K562 treated with DMSO at 1 percent for 24 hours (cell line): ENCODE results near the gene BSN. TPM values are rescaled to one million over a fixed set of nuclear protein-coding genes. Genes with fewer than 3 reads are reported as not detected.

ENCODE experiments used
- total RNA-seq: library from RNA; unstranded; fragments of 300-600 nt; gene quantifications from 2 replicates; pipeline ENCODE4 v1.2.3, GENCODE V29; 2022; ENCODE audit warnings: low read depth; ENCODE audit not compliant: insufficient read depth

Gene BSN
- 0.15 and 0.22 TPM in 2 replicates for total RNA-seq

DNA sequence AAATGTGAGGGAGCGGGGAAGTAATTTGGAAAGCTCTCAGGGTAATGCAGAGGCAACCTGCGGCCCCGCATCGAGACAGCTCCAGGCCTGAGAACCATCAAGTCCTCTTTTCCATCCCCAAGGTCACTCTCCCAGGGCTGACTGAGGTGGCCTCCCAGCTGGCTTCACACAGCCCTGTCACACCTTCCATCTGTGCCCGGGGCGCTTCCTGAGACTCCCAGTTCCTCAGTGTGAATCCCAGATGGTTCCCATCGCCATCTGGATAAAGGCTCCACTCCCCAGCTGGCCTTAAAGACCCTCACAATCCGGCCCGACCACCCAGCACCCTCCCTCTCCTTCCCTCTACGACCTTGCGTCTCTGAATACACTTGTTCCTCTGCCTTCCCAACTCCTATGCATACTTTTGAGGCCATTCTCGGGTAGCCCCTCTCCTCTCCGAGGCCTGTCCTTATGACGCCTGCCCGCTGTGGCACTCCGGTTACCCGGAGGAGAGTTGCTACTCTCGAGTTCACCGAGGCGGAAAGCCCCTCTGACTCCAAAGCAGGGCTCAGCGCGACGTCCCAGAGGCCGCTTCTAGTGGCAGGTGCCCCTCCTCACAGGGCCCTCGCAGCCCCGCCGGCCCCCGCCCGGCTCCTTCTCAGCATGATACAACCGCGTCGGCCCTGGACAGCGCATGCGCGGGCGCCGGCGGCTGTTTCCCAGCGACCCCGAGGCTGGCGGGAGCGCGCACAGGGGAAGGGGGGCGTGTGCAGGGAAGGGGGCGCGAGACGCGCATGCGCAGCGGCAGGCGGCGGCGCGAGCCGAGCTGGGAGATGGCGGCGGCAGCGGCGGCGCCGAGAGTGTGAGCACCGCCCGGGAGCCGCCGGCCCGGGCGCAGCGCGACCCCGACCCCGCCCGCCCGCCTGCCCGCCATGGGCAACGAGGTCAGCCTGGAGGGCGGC is at the start of gene BSN:
BSN (plus strand) TSS at position 786 of the 941 bp plus-strand sequence; CDS start at position 912, 126 bp downstream.

DNA sequence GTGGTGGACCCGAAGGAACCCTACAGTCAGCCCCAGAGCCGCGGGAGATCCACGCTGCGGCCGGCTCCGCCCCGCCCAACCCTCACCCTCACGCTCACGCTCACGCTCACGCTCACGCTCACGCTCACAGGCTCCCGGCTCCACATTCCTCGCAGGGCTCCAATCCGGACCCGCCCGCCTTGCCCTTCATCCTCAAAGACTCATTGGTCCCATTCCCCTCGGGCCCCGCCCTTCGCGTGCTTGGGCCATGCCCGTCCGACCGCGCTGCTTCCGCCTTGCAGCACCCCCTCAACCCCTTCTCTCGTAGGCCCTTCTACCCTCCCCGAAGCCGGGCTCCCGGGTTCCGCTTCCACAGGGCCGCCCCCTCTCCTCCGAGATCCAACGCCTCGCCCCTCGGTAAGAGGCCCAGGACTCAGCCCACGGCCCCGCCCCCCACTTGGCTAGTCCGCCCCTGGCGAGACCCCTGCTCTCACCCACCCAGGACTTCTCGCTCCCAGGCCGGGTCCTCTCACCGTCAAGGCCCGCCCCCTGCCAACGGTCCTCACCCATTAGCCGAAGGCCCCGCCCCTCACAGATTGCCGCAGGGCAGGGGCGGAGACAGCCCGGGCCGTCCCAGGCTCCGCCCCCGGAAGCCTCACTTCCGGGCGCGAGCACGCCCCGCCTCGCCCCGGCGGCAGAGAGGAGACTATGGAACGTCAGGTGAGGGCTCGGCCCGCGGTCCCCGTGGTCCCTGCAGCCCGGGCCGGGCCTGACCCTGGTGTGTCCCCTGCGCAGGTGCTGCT is 119.6 kb downstream of the BSN start, which contains the start of gene APEH:
APEH (plus strand) TSS at position 637 of the 782 bp plus-strand sequence; CDS start at position 688, 51 bp downstream.

DNA sequence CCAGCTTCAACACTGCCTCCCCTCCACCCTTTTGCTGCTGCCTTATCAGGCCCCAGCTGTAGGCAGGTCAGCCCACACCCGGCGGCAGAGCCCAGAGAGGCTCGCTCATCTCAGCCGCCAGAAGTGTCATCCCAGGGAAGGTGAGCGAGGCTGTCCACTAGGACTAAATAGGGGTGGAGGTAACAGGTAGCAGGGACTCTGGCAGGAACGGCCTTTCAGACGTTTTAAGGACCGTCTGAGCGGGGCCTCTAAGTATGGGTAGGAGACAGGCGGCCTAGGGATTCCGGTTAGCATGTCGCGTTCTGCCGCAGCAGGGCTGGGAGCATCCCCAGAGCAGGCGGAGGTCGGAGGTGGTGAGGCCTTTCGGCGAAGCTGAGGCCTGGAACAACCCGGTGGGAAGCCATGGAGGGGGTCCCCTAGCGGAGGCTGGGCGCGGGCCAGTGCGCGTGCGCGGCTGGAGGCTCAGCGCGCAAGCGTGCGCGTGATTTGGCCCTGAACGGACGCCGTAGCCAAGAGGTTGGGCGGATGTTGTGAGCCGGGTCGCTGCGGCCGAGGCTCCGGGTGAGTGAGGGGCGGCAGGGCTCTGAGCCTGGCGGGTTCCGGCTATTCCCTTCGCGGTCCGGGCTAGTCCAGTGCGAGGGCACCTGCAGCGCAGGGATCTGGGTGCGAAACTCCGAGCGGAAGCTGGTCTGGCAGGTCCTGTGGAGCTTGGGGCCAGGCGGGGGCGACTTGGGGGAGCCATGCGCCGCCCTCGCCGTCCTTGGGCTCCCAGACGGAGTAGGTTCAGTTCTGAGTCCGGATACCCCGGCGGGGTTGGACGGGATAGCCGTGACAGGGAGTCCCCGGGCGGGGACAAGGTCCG is 135.0 kb downstream of the BSN start, which contains the start of the genes MST1 and RNF123:
MST1 (minus strand) TSS at position 429 of the 862 bp plus-strand sequence. CDS start 783 bp downstream, outside the sequence.
RNF123 (plus strand) TSS at position 512 of the 862 bp plus-strand sequence. CDS start 1,609 bp downstream, outside the sequence.

DNA sequence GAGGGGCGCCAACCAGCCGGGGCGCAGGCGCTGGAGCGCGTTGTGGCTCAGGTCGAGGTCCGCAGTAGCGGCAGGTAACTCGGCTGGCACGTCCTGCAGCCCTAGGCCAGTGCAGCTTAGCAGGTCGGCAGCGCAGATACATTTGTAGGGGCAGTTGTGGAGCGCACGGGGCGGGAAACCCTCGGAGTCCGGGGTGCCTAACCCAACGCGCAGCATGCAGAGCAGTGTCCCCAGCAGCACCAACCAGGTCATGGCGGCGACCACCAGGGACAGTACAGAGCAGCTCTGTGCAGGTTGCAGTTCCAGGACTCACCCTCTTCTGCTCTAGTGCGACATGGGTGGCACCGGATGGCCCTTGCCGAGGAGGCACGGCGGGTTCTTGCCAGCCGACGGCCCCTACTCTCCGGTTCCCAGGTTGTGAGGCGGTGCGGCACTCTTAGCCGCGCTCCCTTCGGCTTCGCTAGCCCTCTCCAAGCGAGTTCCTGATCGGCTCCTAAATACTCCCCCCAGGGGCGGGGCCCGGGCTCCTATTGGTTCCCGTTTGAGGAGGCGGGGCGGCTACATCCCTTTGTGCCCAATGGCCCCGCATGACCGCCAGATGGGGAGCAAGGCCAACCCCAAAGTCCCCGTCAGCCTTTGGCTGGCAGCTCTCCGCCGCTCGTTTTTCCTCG is 165.1 kb downstream of the BSN start, which contains the start of gene AMIGO3:
AMIGO3 (minus strand) TSS at position 471 of the 671 bp plus-strand sequence; CDS start at position 252, 219 bp downstream.

Other genes with a start within 250 kb of the BSN start
- gene USP4, start 214.4 kb upstream of the BSN start, total RNA-seq: 14.1 and 14.5 TPM in 2 replicates
- gene GPX1, start 196.1 kb upstream of the BSN start, total RNA-seq: not detected in 2 replicates
- 210 and 212 TPM in 2 replicates for gene RHOA, start 142.5 kb upstream of the BSN start, total RNA-seq
- gene TCTA, start 142.1 kb upstream of the BSN start, total RNA-seq: 13.1 and 15.0 TPM in 2 replicates
- gene AMT, start 132.0 kb upstream of the BSN start, total RNA-seq: 2.1 and 2.5 TPM in 2 replicates
- 6.8 and 7.0 TPM in 2 replicates for gene NICN1, start 125.2 kb upstream of the BSN start, total RNA-seq
- 12.3 and 13.2 TPM in 2 replicates for gene DAG1, start 84.2 kb upstream of the BSN start, total RNA-seq
- gene APEH, start 119.9 kb downstream of the BSN start, total RNA-seq: 158 and 162 TPM in 2 replicates
- 1.8 and 3.8 TPM in 2 replicates for gene MST1, start 135.0 kb downstream of the BSN start, total RNA-seq
- 40.0 and 41.8 TPM in 2 replicates for gene RNF123, start 135.1 kb downstream of the BSN start, total RNA-seq
- gene AMIGO3, start 165.2 kb downstream of the BSN start, total RNA-seq: 5.7 and 8.4 TPM in 2 replicates
- 18.7 and 20.7 TPM in 2 replicates for gene GMPPB, start 169.5 kb downstream of the BSN start, total RNA-seq
- gene IP6K1, start 232.1 kb downstream of the BSN start, total RNA-seq: 36.0 and 40.6 TPM in 2 replicates
- 0.37 TPM in 1 of 2 replicates, not detected in the other for gene CDHR4, start 245.4 kb downstream of the BSN start, total RNA-seq
- gene INKA1, start 248.8 kb downstream of the BSN start, total RNA-seq: 2.8 and 4.2 TPM in 2 replicates